ENCODE results near the gene NFATC2.

GRCh38 chr20:51380401-51381385 lies 161.8 kb downstream of the NFATC2 start:
- TF ChIP-seq CTCF (IDR thresholded peaks at IDR 0.05; ENCODE audit: poor library complexity, severe bottlenecking) (no peak), EP300 (conservative IDR thresholded peaks at IDR 0.05; ENCODE audit: poor library complexity, severe bottlenecking) (no peak), RAD21 (conservative IDR thresholded peaks at IDR 0.05) (no peak), EZH2 (IDR thresholded peaks at IDR 0.05; ENCODE audit: borderline replicate concordance, insufficient read depth, low read length, poor library complexity, severe bottlenecking) (no peak), MXI1 (conservative IDR thresholded peaks at IDR 0.05; ENCODE audit: poor library complexity, severe bottlenecking) (no peak), POLR2AphosphoS5 (IDR thresholded peaks at IDR 0.05) (no peak), SMC3 (conservative IDR thresholded peaks at IDR 0.05; ENCODE audit: poor library complexity) (no peak), TAF1 (IDR thresholded peaks at IDR 0.05; ENCODE audit: low read depth) (no peak)
- TF ChIP-seq, protein P1, sequence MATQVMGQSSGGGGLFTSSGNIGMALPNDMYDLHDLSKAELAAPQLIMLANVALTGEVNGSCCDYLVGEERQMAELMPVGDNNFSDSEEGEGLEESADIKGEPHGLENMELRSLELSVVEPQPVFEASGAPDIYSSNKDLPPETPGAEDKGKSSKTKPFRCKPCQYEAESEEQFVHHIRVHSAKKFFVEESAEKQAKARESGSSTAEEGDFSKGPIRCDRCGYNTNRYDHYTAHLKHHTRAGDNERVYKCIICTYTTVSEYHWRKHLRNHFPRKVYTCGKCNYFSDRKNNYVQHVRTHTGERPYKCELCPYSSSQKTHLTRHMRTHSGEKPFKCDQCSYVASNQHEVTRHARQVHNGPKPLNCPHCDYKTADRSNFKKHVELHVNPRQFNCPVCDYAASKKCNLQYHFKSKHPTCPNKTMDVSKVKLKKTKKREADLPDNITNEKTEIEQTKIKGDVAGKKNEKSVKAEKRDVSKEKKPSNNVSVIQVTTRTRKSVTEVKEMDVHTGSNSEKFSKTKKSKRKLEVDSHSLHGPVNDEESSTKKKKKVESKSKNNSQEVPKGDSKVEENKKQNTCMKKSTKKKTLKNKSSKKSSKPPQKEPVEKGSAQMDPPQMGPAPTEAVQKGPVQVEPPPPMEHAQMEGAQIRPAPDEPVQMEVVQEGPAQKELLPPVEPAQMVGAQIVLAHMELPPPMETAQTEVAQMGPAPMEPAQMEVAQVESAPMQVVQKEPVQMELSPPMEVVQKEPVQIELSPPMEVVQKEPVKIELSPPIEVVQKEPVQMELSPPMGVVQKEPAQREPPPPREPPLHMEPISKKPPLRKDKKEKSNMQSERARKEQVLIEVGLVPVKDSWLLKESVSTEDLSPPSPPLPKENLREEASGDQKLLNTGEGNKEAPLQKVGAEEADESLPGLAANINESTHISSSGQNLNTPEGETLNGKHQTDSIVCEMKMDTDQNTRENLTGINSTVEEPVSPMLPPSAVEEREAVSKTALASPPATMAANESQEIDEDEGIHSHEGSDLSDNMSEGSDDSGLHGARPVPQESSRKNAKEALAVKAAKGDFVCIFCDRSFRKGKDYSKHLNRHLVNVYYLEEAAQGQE (IDR thresholded peaks at IDR 0.05; ENCODE audit: borderline replicate concordance) = no peak
